Measurements from ENCODE around the gene UBE2I. TPM values are rescaled to one million over a fixed set of nuclear protein-coding genes. Genes with fewer than 3 reads are reported as not detected.
"Not testable (repeated sequence)": the region's sequence is repeated elsewhere in the genome, so short reads cannot be mapped to it uniquely, and the experiment has no call there.

UBE2I gene
- total RNA-seq, 3 donors from 2014 or later, result 79.8 to 101 (median 96.9) TPM

GRCh38 chr16:1262846-1263221 is 46.6 kb upstream of the UBE2I start:
- intact Hi-C loops (cut with DNase I, micrococcal nuclease), result no loop called here
- TF ChIP-seq CTCF (IDR thresholded peaks at IDR 0.05), result no peak
- H3K9me3 ChIP-seq, result no peaks in the 10 kb centered on the region
- no peaks in the 10 kb centered on the region for H3K36me3 ChIP-seq (ENCODE audit: low read depth)
- H3K4me1 ChIP-seq (ENCODE audit: low read depth), result no peaks in the 10 kb centered on the region
- no peak overlapping the region for H3K4me3 ChIP-seq
- ATAC-seq, result no peak
- no peak for DNase-seq

GRCh38 chr16:1263591-1264344 is 45.7 kb upstream of the UBE2I start:
- DNase-seq (no peak), ATAC-seq (no peak)
- no peak for TF ChIP-seq CTCF (IDR thresholded peaks at IDR 0.05)
- Histone ChIP-seq H3K36me3 (ENCODE audit: low read depth) (no peaks in the 10 kb centered on the region), H3K4me3 (no peak overlapping the region), H3K4me1 (ENCODE audit: low read depth) (no peaks in the 10 kb centered on the region), H3K9me3 (no peaks in the 10 kb centered on the region)
- intact Hi-C loops (cut with DNase I, micrococcal nuclease), result no loop called here

- no peak for ATAC-seq
- Histone ChIP-seq H3K36me3 (ENCODE audit: low read depth) (no peaks in the 10 kb centered on the region), H3K4me1 (ENCODE audit: low read depth) (no peaks in the 10 kb centered on the region), H3K4me3 (no peak overlapping the region), H3K9me3 (no peaks in the 10 kb centered on the region)
- intact Hi-C loops (cut with DNase I, micrococcal nuclease), result no loop called here
- no peak for DNase-seq
- no peak for TF ChIP-seq CTCF (IDR thresholded peaks at IDR 0.05)
These were observed 44.9 kb upstream of the UBE2I start for GRCh38 chr16:1264345-1265089.

- H3K4me3 ChIP-seq, result no peak overlapping the region
- intact Hi-C loops (cut with DNase I, micrococcal nuclease), result no loop called here
- H3K9me3 ChIP-seq, result no peaks in the 10 kb centered on the region
- no peaks in the 10 kb centered on the region for H3K36me3 ChIP-seq (ENCODE audit: low read depth)
- DNase-seq (no peak), ATAC-seq (no peak)
- no peak for TF ChIP-seq CTCF (IDR thresholded peaks at IDR 0.05)
- no peaks in the 10 kb centered on the region for H3K4me1 ChIP-seq (ENCODE audit: low read depth)
These were observed 44.3 kb upstream of the UBE2I start for GRCh38 chr16:1265090-1265630.

- no peaks in the 10 kb centered on the region for H3K36me3 ChIP-seq (ENCODE audit: low read depth)
- no peaks in the 10 kb centered on the region for H3K4me1 ChIP-seq (ENCODE audit: low read depth)
- H3K4me3 ChIP-seq, result no peak overlapping the region
- intact Hi-C loops (cut with DNase I, micrococcal nuclease), result no loop called here
- H3K9me3 ChIP-seq, result no peaks in the 10 kb centered on the region
- ATAC-seq (no peak), DNase-seq (no peak)
- TF ChIP-seq CTCF (IDR thresholded peaks at IDR 0.05), result no peak
These were observed 43.6 kb upstream of the UBE2I start for GRCh38 chr16:1265826-1266225.

GRCh38 chr16:1269418-1269817 is 40.0 kb upstream of the UBE2I start:
- DNase-seq, result peak in 1 of 3 donors; percentile 36
- H3K9me3 ChIP-seq; H3K4me3 ChIP-seq; ATAC-seq; H3K4me1 ChIP-seq (ENCODE audit: low read depth); intact Hi-C loops (cut with DNase I, micrococcal nuclease); H3K36me3 ChIP-seq (ENCODE audit: low read depth): not testable (repeated sequence)
